Measurements from ENCODE around the gene KCNN1. TPM values are rescaled to one million over a fixed set of nuclear protein-coding genes. Genes with fewer than 3 reads are reported as not detected.

Gene KCNN1
- total and polyA plus RNA-seq, 10 donors: 0.03 to 0.10 (median 0.04) TPM; not detected in 7

DNA sequence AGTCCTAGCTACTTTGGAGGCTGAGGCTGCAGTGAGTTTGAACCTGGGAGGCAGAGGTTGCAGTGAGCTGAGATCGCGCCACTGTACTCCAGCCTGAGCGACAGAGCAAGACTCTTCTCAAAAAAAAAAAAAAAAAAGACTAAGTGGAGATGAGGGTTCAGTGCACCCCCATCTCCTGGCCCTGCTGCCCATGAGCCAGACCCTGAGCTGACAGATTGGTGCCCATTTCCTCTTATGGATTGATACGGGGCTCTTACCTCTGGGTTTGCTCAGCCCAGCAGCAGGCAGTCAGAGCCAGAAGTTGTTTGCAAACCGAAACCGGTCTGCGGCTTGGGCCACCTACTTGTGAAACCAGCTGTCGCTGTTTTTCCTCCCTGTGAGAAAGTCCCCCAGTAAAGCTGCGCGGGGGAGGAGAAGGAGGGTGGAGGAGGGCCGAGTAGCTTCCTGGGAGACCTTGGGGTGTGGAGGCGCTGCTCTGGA is 78.0 kb downstream of the KCNN1 start:
- H3K4me3 ChIP-seq: peak overlapping the region in 7 of 8 donors; percentile 11 to 59 (median 23)
- TF ChIP-seq POLR2AphosphoS5 (IDR thresholded peaks at IDR 0.05): peak; percentile 60 to 82 (median 80)
- TF ChIP-seq POLR2A (IDR thresholded peaks at IDR 0.05): no peak
- TF ChIP-seq, protein P1, sequence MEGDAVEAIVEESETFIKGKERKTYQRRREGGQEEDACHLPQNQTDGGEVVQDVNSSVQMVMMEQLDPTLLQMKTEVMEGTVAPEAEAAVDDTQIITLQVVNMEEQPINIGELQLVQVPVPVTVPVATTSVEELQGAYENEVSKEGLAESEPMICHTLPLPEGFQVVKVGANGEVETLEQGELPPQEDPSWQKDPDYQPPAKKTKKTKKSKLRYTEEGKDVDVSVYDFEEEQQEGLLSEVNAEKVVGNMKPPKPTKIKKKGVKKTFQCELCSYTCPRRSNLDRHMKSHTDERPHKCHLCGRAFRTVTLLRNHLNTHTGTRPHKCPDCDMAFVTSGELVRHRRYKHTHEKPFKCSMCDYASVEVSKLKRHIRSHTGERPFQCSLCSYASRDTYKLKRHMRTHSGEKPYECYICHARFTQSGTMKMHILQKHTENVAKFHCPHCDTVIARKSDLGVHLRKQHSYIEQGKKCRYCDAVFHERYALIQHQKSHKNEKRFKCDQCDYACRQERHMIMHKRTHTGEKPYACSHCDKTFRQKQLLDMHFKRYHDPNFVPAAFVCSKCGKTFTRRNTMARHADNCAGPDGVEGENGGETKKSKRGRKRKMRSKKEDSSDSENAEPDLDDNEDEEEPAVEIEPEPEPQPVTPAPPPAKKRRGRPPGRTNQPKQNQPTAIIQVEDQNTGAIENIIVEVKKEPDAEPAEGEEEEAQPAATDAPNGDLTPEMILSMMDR (IDR thresholded peaks at IDR 0.05 in 8 of 11, conservative IDR thresholded peaks at IDR 0.05 in 3 of 11): peak in 2 of 11 experiments; percentile 4 to 16
- H3K27me3 ChIP-seq (replicated peaks in 1 of 7): no peaks in the 10 kb centered on the region
- peak; percentile 96 for DNase-seq
- peak overlapping the region; percentile 68 to 88 (median 84) for H3K27ac ChIP-seq
- peaks cover 20 to 49% (median 34%) of the 10 kb centered on the region in 6 donors for H3K4me1 ChIP-seq
- WGBS, 5 donors: 1 to 6% (median 3%) methylated on average over 10 to 12 of the region's 12 CpGs
- H3K36me3 ChIP-seq: no peaks in the 10 kb centered on the region
- peaks cover 0 to 8% (median 0%) of the 10 kb centered on the region in 8 donors for H3K9me3 ChIP-seq
- intact Hi-C loops (cut with DNase I; ENCODE audit: low total_unique reads): no loop called here

DNA sequence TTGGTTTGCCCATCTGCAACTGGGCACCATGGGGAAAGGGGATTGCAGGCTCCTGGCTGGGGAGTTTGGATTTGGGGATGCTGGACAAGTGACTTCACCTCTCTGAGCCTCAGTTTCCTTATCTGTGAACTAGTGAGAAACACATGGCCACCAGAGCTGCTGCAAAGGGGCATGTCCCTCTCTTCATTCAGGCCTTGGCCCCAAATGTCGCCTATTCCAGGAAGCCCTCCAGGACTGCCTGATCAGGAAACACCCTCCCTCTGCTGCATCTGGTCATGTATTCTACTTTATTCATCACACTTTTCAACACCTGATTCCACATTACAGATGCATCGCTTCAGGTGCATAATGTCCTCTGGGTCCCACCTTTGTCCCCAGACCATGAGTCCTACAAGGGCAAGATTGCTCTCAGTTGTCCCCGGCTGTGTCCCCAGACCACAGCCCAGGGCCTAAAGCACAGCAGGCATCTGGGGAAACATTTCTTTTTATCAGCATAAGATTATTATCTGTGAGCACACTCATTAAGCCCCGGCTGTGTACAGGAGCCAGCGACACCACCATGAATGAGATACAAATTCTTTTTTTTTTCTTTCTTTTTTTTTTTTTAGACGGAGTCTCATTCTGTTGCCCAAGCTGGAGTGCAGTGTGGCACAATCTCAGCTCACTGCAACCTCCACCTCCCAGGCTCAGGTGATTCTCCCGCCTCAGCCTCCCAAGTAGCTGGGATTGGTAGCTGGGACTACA is 78.6 kb downstream of the KCNN1 start:
- peak overlapping the region; percentile 68 to 88 (median 84) for H3K27ac ChIP-seq
- peak overlapping the region in 7 of 8 donors; percentile 11 to 59 (median 23) for H3K4me3 ChIP-seq
- peaks cover 20 to 55% (median 37%) of the 10 kb centered on the region in 6 donors for H3K4me1 ChIP-seq
- no peaks in the 10 kb centered on the region for H3K27me3 ChIP-seq (replicated peaks in 1 of 7)
- DNase-seq: no peak
- WGBS, 5 donors: 60 to 74% (median 69%) methylated on average over 6 to 7 of the region's 7 CpGs
- intact Hi-C loops (cut with DNase I; ENCODE audit: low total_unique reads): no loop called here
- peaks cover 0 to 8% (median 0%) of the 10 kb centered on the region in 8 donors for H3K9me3 ChIP-seq
- TF ChIP-seq POLR2AphosphoS5 (IDR thresholded peaks at IDR 0.05) (no peak), POLR2A (IDR thresholded peaks at IDR 0.05) (no peak)
- TF ChIP-seq, protein P1 (IDR thresholded peaks at IDR 0.05 in 8 of 11, conservative IDR thresholded peaks at IDR 0.05 in 3 of 11): no peak
- H3K36me3 ChIP-seq: no peaks in the 10 kb centered on the region

DNA sequence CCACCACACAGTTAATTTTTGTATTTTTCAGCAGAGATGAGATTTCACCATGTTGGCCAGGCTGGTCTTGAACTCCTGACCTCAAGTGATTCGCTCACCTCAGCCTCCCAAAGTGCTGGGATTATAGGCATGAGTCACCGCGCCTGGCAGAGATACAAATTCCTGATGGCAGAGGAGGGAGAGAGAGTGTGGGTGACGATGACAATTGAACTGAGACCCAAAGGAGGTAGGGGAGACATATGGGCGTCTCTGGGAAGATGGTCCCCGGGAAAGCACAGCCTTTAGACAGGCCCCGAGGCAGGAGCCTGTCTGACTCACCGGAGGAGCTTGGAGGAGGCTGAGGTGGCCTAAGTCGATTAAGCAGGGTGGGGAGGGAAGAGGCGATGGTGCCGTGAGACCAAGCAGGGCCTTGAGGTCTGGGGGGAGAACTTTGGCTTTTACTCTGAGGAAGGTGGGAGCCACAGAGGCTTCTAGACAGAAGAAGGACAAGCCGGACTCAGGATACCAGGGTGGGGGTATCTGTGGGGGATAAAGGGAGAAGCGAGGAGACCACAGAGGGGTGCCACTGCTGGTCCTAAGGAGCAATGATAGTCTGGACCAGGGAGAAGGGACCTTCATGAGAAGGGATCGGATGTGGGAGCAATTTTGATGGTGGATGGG is 79.3 kb downstream of the KCNN1 start:
- intact Hi-C loops (cut with DNase I; ENCODE audit: low total_unique reads): no loop called here
- no peak overlapping the region for H3K4me3 ChIP-seq
- no peaks in the 10 kb centered on the region for H3K27me3 ChIP-seq (replicated peaks in 1 of 7)
- H3K36me3 ChIP-seq: no peaks in the 10 kb centered on the region
- peaks cover 20 to 62% (median 41%) of the 10 kb centered on the region in 6 donors for H3K4me1 ChIP-seq
- H3K27ac ChIP-seq: peak overlapping the region in 7 of 8 donors; percentile 80 to 88 (median 85)
- H3K9me3 ChIP-seq: peaks cover 0 to under 1% (median 0%) of the 10 kb centered on the region in 8 donors
- WGBS, 5 donors: 69 to 86% (median 82%) methylated on average over 14 of the region's 14 CpGs
- DNase-seq: no peak
- TF ChIP-seq POLR2AphosphoS5 (IDR thresholded peaks at IDR 0.05): no peak
- TF ChIP-seq POLR2A (IDR thresholded peaks at IDR 0.05): no peak
- TF ChIP-seq, protein P1 (IDR thresholded peaks at IDR 0.05 in 8 of 11, conservative IDR thresholded peaks at IDR 0.05 in 3 of 11): no peak

DNA sequence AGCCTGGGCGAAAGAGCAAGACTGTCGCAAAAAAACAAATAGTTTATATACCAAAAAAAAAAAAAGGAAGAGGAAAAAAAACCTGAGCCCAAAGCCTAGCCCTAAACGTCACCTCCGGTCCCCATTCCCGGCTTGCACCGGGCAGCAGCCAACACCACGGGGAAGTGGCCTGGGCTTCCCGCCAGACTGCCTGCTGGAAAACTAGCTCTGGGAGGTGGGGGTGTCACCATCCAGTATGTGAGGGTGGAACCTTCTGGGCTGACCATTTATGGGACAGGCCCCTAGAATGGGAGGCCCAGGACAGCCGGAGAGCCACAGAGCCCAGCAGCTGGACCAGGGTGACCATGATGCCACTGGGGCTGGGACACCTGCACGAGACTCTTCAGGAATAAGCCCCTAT is 82.5 kb downstream of the KCNN1 start:
- peak; percentile 84 for DNase-seq
- TF ChIP-seq POLR2AphosphoS5 (IDR thresholded peaks at IDR 0.05) (peak; percentile 48 to 79 (median 73)), POLR2A (IDR thresholded peaks at IDR 0.05) (no peak)
- TF ChIP-seq, protein P1 (IDR thresholded peaks at IDR 0.05 in 8 of 11, conservative IDR thresholded peaks at IDR 0.05 in 3 of 11): no peak
- intact Hi-C loops (cut with DNase I; ENCODE audit: low total_unique reads): no loop called here
- Histone ChIP-seq H3K36me3 (no peaks in the 10 kb centered on the region), H3K9me3 (no peaks in the 10 kb centered on the region), H3K27ac (peak overlapping the region; percentile 16 to 86 (median 72)), H3K4me1 (peaks cover 12 to 61% (median 36%) of the 10 kb centered on the region in 6 donors), H3K27me3 (replicated peaks in 1 of 7) (peaks cover 0 to 8% (median 0%) of the 10 kb centered on the region in 7 donors), H3K4me3 (no peak overlapping the region)
- 42 to 85% (median 67%) methylated on average over 9 to 10 of the region's 10 CpGs for WGBS, 5 donors

Data from spleen (tissue), 11 donors.